ENCODE results near the gene MMP21. TPM values are rescaled to one million over a fixed set of nuclear protein-coding genes. Genes with fewer than 3 reads are reported as not detected.

Gene MMP21
- polyA plus RNA-seq, 2 donors: 0.02 to 0.04 TPM

GRCh38 chr10:125795128-125795527, 19.5 kb upstream of the MMP21 start:
- Histone ChIP-seq H3K4me1 (ENCODE audit: control insufficient read depth in 2 of 2, insufficient read depth in 2 of 2, low read length in 1 of 2) (no peaks in the 10 kb centered on the region), H3K4me3 (ENCODE audit: low read depth in 1 of 2, low read length in 2 of 2) (no peak overlapping the region), H3K27ac (ENCODE audit: low read depth in 2 of 2, low read length in 1 of 2) (no peak overlapping the region), H3K36me3 (ENCODE audit: control insufficient read depth in 2 of 2, insufficient read depth in 2 of 2, low read length in 1 of 2) (peaks cover 14 to 32% of the 10 kb centered on the region in 2 donors), H3K9me3 (ENCODE audit: control insufficient read depth in 2 of 2, insufficient read depth in 1 of 2, low read depth in 1 of 2, low read length in 1 of 2) (no peaks in the 10 kb centered on the region), H3K27me3 (ENCODE audit: control insufficient read depth in 1 of 2, insufficient read depth in 2 of 2, low read length in 2 of 2) (no peaks in the 10 kb centered on the region)
- WGBS, 2 donors: 86 to 92% methylated on average over 2 of the region's 2 CpGs

- H3K36me3 ChIP-seq (ENCODE audit: control insufficient read depth in 2 of 2, insufficient read depth in 2 of 2, low read length in 1 of 2): peaks cover 11 to 35% of the 10 kb centered on the region in 2 donors
- 88 to 90% methylated on average over 14 of the region's 14 CpGs for WGBS, 2 donors
- no peak overlapping the region for H3K27ac ChIP-seq (ENCODE audit: low read depth in 2 of 2, low read length in 1 of 2)
- H3K4me3 ChIP-seq (ENCODE audit: low read depth in 1 of 2, low read length in 2 of 2): no peak overlapping the region
- no peaks in the 10 kb centered on the region for H3K9me3 ChIP-seq (ENCODE audit: control insufficient read depth in 2 of 2, insufficient read depth in 1 of 2, low read depth in 1 of 2, low read length in 1 of 2)
- H3K4me1 ChIP-seq (ENCODE audit: control insufficient read depth in 2 of 2, insufficient read depth in 2 of 2, low read length in 1 of 2): no peaks in the 10 kb centered on the region
- no peaks in the 10 kb centered on the region for H3K27me3 ChIP-seq (ENCODE audit: control insufficient read depth in 1 of 2, insufficient read depth in 2 of 2, low read length in 2 of 2)
Measured at GRCh38 chr10:125792342-125793300, 17.0 kb upstream of the MMP21 start.

- peaks cover 7 to 18% of the 10 kb centered on the region in 2 donors for H3K36me3 ChIP-seq (ENCODE audit: control insufficient read depth in 2 of 2, insufficient read depth in 2 of 2, low read length in 1 of 2)
- no peaks in the 10 kb centered on the region for H3K4me1 ChIP-seq (ENCODE audit: control insufficient read depth in 2 of 2, insufficient read depth in 2 of 2, low read length in 1 of 2)
- H3K27me3 ChIP-seq (ENCODE audit: control insufficient read depth in 1 of 2, insufficient read depth in 2 of 2, low read length in 2 of 2): no peaks in the 10 kb centered on the region
- no peaks in the 10 kb centered on the region for H3K9me3 ChIP-seq (ENCODE audit: control insufficient read depth in 2 of 2, insufficient read depth in 1 of 2, low read depth in 1 of 2, low read length in 1 of 2)
- WGBS, 2 donors: 82 to 83% methylated on average over 17 of the region's 17 CpGs
- no peak overlapping the region for H3K27ac ChIP-seq (ENCODE audit: low read depth in 2 of 2, low read length in 1 of 2)
- H3K4me3 ChIP-seq (ENCODE audit: low read depth in 1 of 2, low read length in 2 of 2): no peak overlapping the region
Measured at GRCh38 chr10:125788156-125789034, 12.8 kb upstream of the MMP21 start.

- no peaks in the 10 kb centered on the region for H3K9me3 ChIP-seq (ENCODE audit: control insufficient read depth in 2 of 2, insufficient read depth in 1 of 2, low read depth in 1 of 2, low read length in 1 of 2)
- H3K4me1 ChIP-seq (ENCODE audit: control insufficient read depth in 2 of 2, insufficient read depth in 2 of 2, low read length in 1 of 2): no peaks in the 10 kb centered on the region
- H3K27me3 ChIP-seq (ENCODE audit: control insufficient read depth in 1 of 2, insufficient read depth in 2 of 2, low read length in 2 of 2): no peaks in the 10 kb centered on the region
- no peak overlapping the region for H3K27ac ChIP-seq (ENCODE audit: low read depth in 2 of 2, low read length in 1 of 2)
- peaks cover 5 to 10% of the 10 kb centered on the region in 2 donors for H3K36me3 ChIP-seq (ENCODE audit: control insufficient read depth in 2 of 2, insufficient read depth in 2 of 2, low read length in 1 of 2)
- H3K4me3 ChIP-seq (ENCODE audit: low read depth in 1 of 2, low read length in 2 of 2): no peak overlapping the region
- WGBS, 2 donors: 67 to 78% methylated on average over 9 of the region's 9 CpGs
Measured at GRCh38 chr10:125785791-125786190, 10.2 kb upstream of the MMP21 start.

- Histone ChIP-seq H3K36me3 (ENCODE audit: control insufficient read depth in 2 of 2, insufficient read depth in 2 of 2, low read length in 1 of 2) (peaks cover 0 to 6% of the 10 kb centered on the region in 2 donors), H3K4me1 (ENCODE audit: control insufficient read depth in 2 of 2, insufficient read depth in 2 of 2, low read length in 1 of 2) (no peaks in the 10 kb centered on the region), H3K4me3 (ENCODE audit: low read depth in 1 of 2, low read length in 2 of 2) (no peak overlapping the region), H3K9me3 (ENCODE audit: control insufficient read depth in 2 of 2, insufficient read depth in 1 of 2, low read depth in 1 of 2, low read length in 1 of 2) (peaks cover 0 to 4% of the 10 kb centered on the region in 2 donors), H3K27ac (ENCODE audit: low read depth in 2 of 2, low read length in 1 of 2) (no peak overlapping the region), H3K27me3 (ENCODE audit: control insufficient read depth in 1 of 2, insufficient read depth in 2 of 2, low read length in 2 of 2) (no peaks in the 10 kb centered on the region)
- WGBS, 2 donors: 79 to 83% methylated on average over 6 of the region's 6 CpGs
Measured at GRCh38 chr10:125783957-125784356, 8.3 kb upstream of the MMP21 start.

- H3K9me3 ChIP-seq (ENCODE audit: control insufficient read depth in 2 of 2, insufficient read depth in 1 of 2, low read depth in 1 of 2, low read length in 1 of 2): peaks cover 0 to 4% of the 10 kb centered on the region in 2 donors
- H3K4me3 ChIP-seq (ENCODE audit: low read depth in 1 of 2, low read length in 2 of 2): no peak overlapping the region
- H3K36me3 ChIP-seq (ENCODE audit: control insufficient read depth in 2 of 2, insufficient read depth in 2 of 2, low read length in 1 of 2): peaks cover 0 to under 1% of the 10 kb centered on the region in 2 donors
- no peaks in the 10 kb centered on the region for H3K27me3 ChIP-seq (ENCODE audit: control insufficient read depth in 1 of 2, insufficient read depth in 2 of 2, low read length in 2 of 2)
- 89 to 94% methylated on average over 7 of the region's 7 CpGs for WGBS, 2 donors
- no peak overlapping the region for H3K27ac ChIP-seq (ENCODE audit: low read depth in 2 of 2, low read length in 1 of 2)
- H3K4me1 ChIP-seq (ENCODE audit: control insufficient read depth in 2 of 2, insufficient read depth in 2 of 2, low read length in 1 of 2): no peaks in the 10 kb centered on the region
Measured at GRCh38 chr10:125783408-125783807, 7.8 kb upstream of the MMP21 start.

GRCh38 chr10:125782616-125783015, 7.0 kb upstream of the MMP21 start:
- H3K4me1 ChIP-seq (ENCODE audit: control insufficient read depth in 2 of 2, insufficient read depth in 2 of 2, low read length in 1 of 2): no peaks in the 10 kb centered on the region
- no peaks in the 10 kb centered on the region for H3K36me3 ChIP-seq (ENCODE audit: control insufficient read depth in 2 of 2, insufficient read depth in 2 of 2, low read length in 1 of 2)
- H3K4me3 ChIP-seq (ENCODE audit: low read depth in 1 of 2, low read length in 2 of 2): no peak overlapping the region
- peaks cover 0 to 4% of the 10 kb centered on the region in 2 donors for H3K9me3 ChIP-seq (ENCODE audit: control insufficient read depth in 2 of 2, insufficient read depth in 1 of 2, low read depth in 1 of 2, low read length in 1 of 2)
- no peak overlapping the region for H3K27ac ChIP-seq (ENCODE audit: low read depth in 2 of 2, low read length in 1 of 2)
- WGBS, 2 donors: 86 to 88% methylated on average over 11 of the region's 11 CpGs
- H3K27me3 ChIP-seq (ENCODE audit: control insufficient read depth in 1 of 2, insufficient read depth in 2 of 2, low read length in 2 of 2): no peaks in the 10 kb centered on the region

- 86 to 88% methylated on average over 11 of the region's 11 CpGs for WGBS, 2 donors
- Histone ChIP-seq H3K27me3 (ENCODE audit: control insufficient read depth in 1 of 2, insufficient read depth in 2 of 2, low read length in 2 of 2) (no peaks in the 10 kb centered on the region), H3K27ac (ENCODE audit: low read depth in 2 of 2, low read length in 1 of 2) (no peak overlapping the region), H3K4me1 (ENCODE audit: control insufficient read depth in 2 of 2, insufficient read depth in 2 of 2, low read length in 1 of 2) (no peaks in the 10 kb centered on the region), H3K4me3 (ENCODE audit: low read depth in 1 of 2, low read length in 2 of 2) (no peak overlapping the region), H3K9me3 (ENCODE audit: control insufficient read depth in 2 of 2, insufficient read depth in 1 of 2, low read depth in 1 of 2, low read length in 1 of 2) (peaks cover 0 to 4% of the 10 kb centered on the region in 2 donors), H3K36me3 (ENCODE audit: control insufficient read depth in 2 of 2, insufficient read depth in 2 of 2, low read length in 1 of 2) (no peaks in the 10 kb centered on the region)
Measured at GRCh38 chr10:125782054-125782453, 6.4 kb upstream of the MMP21 start.

- Histone ChIP-seq H3K27me3 (ENCODE audit: control insufficient read depth in 1 of 2, insufficient read depth in 2 of 2, low read length in 2 of 2) (no peaks in the 10 kb centered on the region), H3K27ac (ENCODE audit: low read depth in 2 of 2, low read length in 1 of 2) (no peak overlapping the region), H3K36me3 (ENCODE audit: control insufficient read depth in 2 of 2, insufficient read depth in 2 of 2, low read length in 1 of 2) (no peaks in the 10 kb centered on the region), H3K4me3 (ENCODE audit: low read depth in 1 of 2, low read length in 2 of 2) (no peak overlapping the region), H3K4me1 (ENCODE audit: control insufficient read depth in 2 of 2, insufficient read depth in 2 of 2, low read length in 1 of 2) (no peaks in the 10 kb centered on the region), H3K9me3 (ENCODE audit: control insufficient read depth in 2 of 2, insufficient read depth in 1 of 2, low read depth in 1 of 2, low read length in 1 of 2) (peaks cover 0 to 4% of the 10 kb centered on the region in 2 donors)
- 93% methylated on average over 8 of the region's 8 CpGs for WGBS, 2 donors
Measured at GRCh38 chr10:125781374-125781773, 5.8 kb upstream of the MMP21 start.

Measured in esophagus (tissue), 2 donors.